Neural cell (in vitro differentiated cells): ENCODE data around the gene ZNF117. TPM values are rescaled to one million over a fixed set of nuclear protein-coding genes. Genes with fewer than 3 reads are reported as not detected.
"Not testable (repeated sequence)": the region's sequence is repeated elsewhere in the genome, so short reads cannot be mapped to it uniquely, and the experiment has no call there.

Experiments
- H2AFZ ChIP-seq: fragments of 200-600, 300-800 bp; sonication (generic), shearing (Covaris generic); 2 replicates; pipeline ENCODE4 v1.6.0; 2014; ENCODE audit warnings: low read depth, mild to moderate bottlenecking, antibody characterized with exemption, low read length, moderate library complexity
- H3F3A ChIP-seq: fragments of 200-600 bp; shearing (Covaris generic); 2 replicates; pipeline ENCODE4 v1.6.1; 2016; ENCODE audit warnings: mild to moderate bottlenecking, moderate library complexity, mixed read lengths, antibody characterized with exemption, low read length; ENCODE audit not compliant: insufficient read depth, poor library complexity, severe bottlenecking
- H3K27ac ChIP-seq: fragments of 200-600, 300-800 bp; sonication (generic), shearing (Covaris generic); 2 replicates; pipeline ENCODE4 v1.5.1; 2014; ENCODE audit warnings: mild to moderate bottlenecking, low read length, moderate library complexity
- H3K27me3 ChIP-seq: fragments of 300-800, 200-600 bp; sonication (generic), shearing (Covaris generic); 2 replicates; pipeline ENCODE4 v1.6.0; 2014; ENCODE audit warnings: mild to moderate bottlenecking, low read depth, low read length, moderate library complexity; ENCODE audit not compliant: insufficient read depth
- H3K36me3 ChIP-seq: fragments of 300-800, 200-600 bp; sonication (generic), shearing (Covaris generic); 2 replicates; pipeline ENCODE4 v1.5.1; 2014; ENCODE audit warnings: mild to moderate bottlenecking, antibody characterized with exemption, low read length, moderate library complexity; ENCODE audit not compliant: insufficient read depth
- H3K4me2 ChIP-seq: fragments of 300-800, 200-600 bp; sonication (generic), shearing (Covaris generic); 2 replicates; pipeline ENCODE4 v1.6.0; 2014; ENCODE audit warnings: mild to moderate bottlenecking, low read length
- H3K4me3 ChIP-seq: fragments of 300-800, 200-600 bp; sonication (generic), shearing (Covaris generic); 2 replicates; pipeline ENCODE4 v1.5.1; 2014; ENCODE audit warnings: mild to moderate bottlenecking, low read length, moderate library complexity
- H3K79me2 ChIP-seq: fragments of 200-600 bp; shearing (Covaris generic); replicated peaks from 2 replicates; pipeline ENCODE4 v1.6.0; 2014; ENCODE audit warnings: mild to moderate bottlenecking, low read length, moderate library complexity; ENCODE audit not compliant: insufficient read depth
- H3K9ac ChIP-seq: fragments of 300-800, 200-600 bp; sonication (generic), shearing (Covaris generic); 2 replicates; pipeline ENCODE4 v1.6.1; 2016; ENCODE audit warnings: mild to moderate bottlenecking, low read length, mixed read lengths
- H3K9me2 ChIP-seq: fragments of 200-600 bp; shearing (Covaris generic); 2 replicates; pipeline ENCODE4 v1.6.1; 2016; ENCODE audit warnings: mild to moderate bottlenecking, low read length, mixed read lengths; ENCODE audit not compliant: insufficient read depth
- H3K9me3 ChIP-seq: fragments of 200-600, 300-800 bp; sonication (generic), shearing (Covaris generic); 2 replicates; pipeline ENCODE4 v1.6.1; 2016; ENCODE audit warnings: mild to moderate bottlenecking, mixed run types, low read length, moderate library complexity, mixed read lengths
- H4K20me1 ChIP-seq: fragments of 200-600 bp; shearing (Covaris generic); 2 replicates; pipeline ENCODE4 v1.6.1; 2016; ENCODE audit warnings: mild to moderate bottlenecking, mixed run types; ENCODE audit not compliant: insufficient read depth
- EP300 ChIP-seq: fragments of 450-650 bp; conservative IDR thresholded peaks from 2 replicates; pipeline ENCODE4 v1.6.1; 2014; ENCODE audit warnings: antibody characterized with exemption, mild to moderate bottlenecking, moderate library complexity; ENCODE audit not compliant: poor library complexity, severe bottlenecking
- EZH2 ChIP-seq: fragments of 200-600, 300-800 bp; shearing (Covaris generic), sonication (generic); IDR thresholded peaks from 2 replicates; pipeline ENCODE4 v1.6.1; 2014; ENCODE audit warnings: antibody characterized with exemption, low read length, borderline replicate concordance, mild to moderate bottlenecking; ENCODE audit not compliant: insufficient read depth, poor library complexity, severe bottlenecking
- MXI1 ChIP-seq: fragments of 450-650 bp; conservative IDR thresholded peaks from 2 replicates; pipeline ENCODE4 v1.6.1; 2014; ENCODE audit warnings: antibody characterized with exemption, mild to moderate bottlenecking; ENCODE audit not compliant: poor library complexity, severe bottlenecking
- POLR2AphosphoS5 ChIP-seq: IDR thresholded peaks from 2 replicates; pipeline ENCODE4 v1.6.1; 2012
- RAD21 ChIP-seq: fragments of 450-650 bp; conservative IDR thresholded peaks from 2 replicates; pipeline ENCODE4 v1.6.1; 2014; ENCODE audit warnings: antibody characterized with exemption, mild to moderate bottlenecking, moderate library complexity
- SMC3 ChIP-seq: fragments of 450-650 bp; conservative IDR thresholded peaks from 2 replicates; pipeline ENCODE4 v1.6.1; 2014; ENCODE audit warnings: antibody characterized with exemption, mild to moderate bottlenecking, moderate library complexity; ENCODE audit not compliant: poor library complexity
- TAF1 ChIP-seq: IDR thresholded peaks from 2 replicates; pipeline ENCODE4 v1.6.1; 2012; ENCODE audit warnings: low read depth
- polyA plus RNA-seq: library from polyadenylated mRNA; depleted of rRNA; stranded (reverse); fragments of >200 nt; gene quantifications from 2 replicates; pipeline ENCODE4 v1.2.3, GENCODE V29; 2014
- TF ChIP-seq, protein P1 (sequence below): IDR thresholded peaks from 2 replicates; pipeline ENCODE4 v1.6.1; 2012; ENCODE audit warnings: borderline replicate concordance
- TF ChIP-seq, protein P2 (sequence below): fragments of 450-650 bp; IDR thresholded peaks from 2 replicates; pipeline ENCODE4 v1.5.1; 2014; ENCODE audit warnings: antibody characterized with exemption, mild to moderate bottlenecking, moderate library complexity; ENCODE audit not compliant: poor library complexity, severe bottlenecking

The ZNF117 gene
- polyA plus RNA-seq, 1 donor from 2014 or later, result 112 TPM

DNA sequence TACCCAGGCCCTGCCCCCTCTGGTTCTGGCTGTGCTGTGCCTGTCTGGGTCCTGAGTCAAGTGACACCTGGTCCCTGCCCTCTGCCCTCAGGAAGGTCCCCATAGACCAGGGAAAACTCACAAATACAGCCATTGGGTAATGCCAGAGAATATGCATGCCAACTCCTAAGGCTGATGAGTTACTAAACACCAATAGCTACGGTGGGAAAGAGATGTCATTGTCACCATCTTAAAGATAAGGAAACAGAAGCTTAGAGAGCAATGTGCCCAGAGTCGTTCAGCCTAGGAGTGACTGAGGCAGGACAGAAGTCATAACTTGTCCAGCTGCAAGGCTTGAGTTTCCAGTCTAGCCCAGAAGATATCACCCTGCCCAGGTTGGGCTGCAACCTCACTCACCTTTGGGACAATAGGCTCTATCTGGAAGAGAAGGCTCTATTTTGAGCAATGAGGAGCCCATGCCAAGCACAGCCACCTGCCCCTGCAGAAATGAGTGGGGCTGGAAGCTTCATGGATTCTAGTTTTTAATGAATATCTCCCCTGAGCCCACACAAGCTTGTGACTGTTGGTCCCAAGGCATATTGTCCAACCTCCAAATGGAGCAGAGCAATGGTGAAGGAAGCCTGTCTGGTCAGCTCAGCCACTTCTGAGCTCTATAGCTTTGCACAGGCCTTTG lies 45.2 kb downstream of the ZNF117 start:
- no peak overlapping the region for H3K9ac ChIP-seq
- no peaks in the 10 kb centered on the region for H3K9me2 ChIP-seq
- no peaks in the 10 kb centered on the region for H3K9me3 ChIP-seq
- H3K4me2 ChIP-seq, result no peak overlapping the region
- no peaks in the 10 kb centered on the region for H4K20me1 ChIP-seq
- no peak overlapping the region for H3K4me3 ChIP-seq
- H3F3A ChIP-seq, result no peaks in the 10 kb centered on the region
- H3K79me2 ChIP-seq, result no peaks in the 10 kb centered on the region
- no peak overlapping the region for H2AFZ ChIP-seq
- no peaks in the 10 kb centered on the region for H3K36me3 ChIP-seq
- no peak overlapping the region for H3K27ac ChIP-seq
- peaks cover 13% of the 10 kb centered on the region for H3K27me3 ChIP-seq
- TF ChIP-seq, protein P1, sequence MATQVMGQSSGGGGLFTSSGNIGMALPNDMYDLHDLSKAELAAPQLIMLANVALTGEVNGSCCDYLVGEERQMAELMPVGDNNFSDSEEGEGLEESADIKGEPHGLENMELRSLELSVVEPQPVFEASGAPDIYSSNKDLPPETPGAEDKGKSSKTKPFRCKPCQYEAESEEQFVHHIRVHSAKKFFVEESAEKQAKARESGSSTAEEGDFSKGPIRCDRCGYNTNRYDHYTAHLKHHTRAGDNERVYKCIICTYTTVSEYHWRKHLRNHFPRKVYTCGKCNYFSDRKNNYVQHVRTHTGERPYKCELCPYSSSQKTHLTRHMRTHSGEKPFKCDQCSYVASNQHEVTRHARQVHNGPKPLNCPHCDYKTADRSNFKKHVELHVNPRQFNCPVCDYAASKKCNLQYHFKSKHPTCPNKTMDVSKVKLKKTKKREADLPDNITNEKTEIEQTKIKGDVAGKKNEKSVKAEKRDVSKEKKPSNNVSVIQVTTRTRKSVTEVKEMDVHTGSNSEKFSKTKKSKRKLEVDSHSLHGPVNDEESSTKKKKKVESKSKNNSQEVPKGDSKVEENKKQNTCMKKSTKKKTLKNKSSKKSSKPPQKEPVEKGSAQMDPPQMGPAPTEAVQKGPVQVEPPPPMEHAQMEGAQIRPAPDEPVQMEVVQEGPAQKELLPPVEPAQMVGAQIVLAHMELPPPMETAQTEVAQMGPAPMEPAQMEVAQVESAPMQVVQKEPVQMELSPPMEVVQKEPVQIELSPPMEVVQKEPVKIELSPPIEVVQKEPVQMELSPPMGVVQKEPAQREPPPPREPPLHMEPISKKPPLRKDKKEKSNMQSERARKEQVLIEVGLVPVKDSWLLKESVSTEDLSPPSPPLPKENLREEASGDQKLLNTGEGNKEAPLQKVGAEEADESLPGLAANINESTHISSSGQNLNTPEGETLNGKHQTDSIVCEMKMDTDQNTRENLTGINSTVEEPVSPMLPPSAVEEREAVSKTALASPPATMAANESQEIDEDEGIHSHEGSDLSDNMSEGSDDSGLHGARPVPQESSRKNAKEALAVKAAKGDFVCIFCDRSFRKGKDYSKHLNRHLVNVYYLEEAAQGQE, result no peak
- no peak for TF ChIP-seq SMC3
- TF ChIP-seq, protein P2, sequence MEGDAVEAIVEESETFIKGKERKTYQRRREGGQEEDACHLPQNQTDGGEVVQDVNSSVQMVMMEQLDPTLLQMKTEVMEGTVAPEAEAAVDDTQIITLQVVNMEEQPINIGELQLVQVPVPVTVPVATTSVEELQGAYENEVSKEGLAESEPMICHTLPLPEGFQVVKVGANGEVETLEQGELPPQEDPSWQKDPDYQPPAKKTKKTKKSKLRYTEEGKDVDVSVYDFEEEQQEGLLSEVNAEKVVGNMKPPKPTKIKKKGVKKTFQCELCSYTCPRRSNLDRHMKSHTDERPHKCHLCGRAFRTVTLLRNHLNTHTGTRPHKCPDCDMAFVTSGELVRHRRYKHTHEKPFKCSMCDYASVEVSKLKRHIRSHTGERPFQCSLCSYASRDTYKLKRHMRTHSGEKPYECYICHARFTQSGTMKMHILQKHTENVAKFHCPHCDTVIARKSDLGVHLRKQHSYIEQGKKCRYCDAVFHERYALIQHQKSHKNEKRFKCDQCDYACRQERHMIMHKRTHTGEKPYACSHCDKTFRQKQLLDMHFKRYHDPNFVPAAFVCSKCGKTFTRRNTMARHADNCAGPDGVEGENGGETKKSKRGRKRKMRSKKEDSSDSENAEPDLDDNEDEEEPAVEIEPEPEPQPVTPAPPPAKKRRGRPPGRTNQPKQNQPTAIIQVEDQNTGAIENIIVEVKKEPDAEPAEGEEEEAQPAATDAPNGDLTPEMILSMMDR, result no peak
- no peak for TF ChIP-seq RAD21
- no peak for TF ChIP-seq POLR2AphosphoS5
- no peak for TF ChIP-seq EP300
- no peak for TF ChIP-seq TAF1
- no peak for TF ChIP-seq EZH2
- no peak for TF ChIP-seq MXI1

DNA sequence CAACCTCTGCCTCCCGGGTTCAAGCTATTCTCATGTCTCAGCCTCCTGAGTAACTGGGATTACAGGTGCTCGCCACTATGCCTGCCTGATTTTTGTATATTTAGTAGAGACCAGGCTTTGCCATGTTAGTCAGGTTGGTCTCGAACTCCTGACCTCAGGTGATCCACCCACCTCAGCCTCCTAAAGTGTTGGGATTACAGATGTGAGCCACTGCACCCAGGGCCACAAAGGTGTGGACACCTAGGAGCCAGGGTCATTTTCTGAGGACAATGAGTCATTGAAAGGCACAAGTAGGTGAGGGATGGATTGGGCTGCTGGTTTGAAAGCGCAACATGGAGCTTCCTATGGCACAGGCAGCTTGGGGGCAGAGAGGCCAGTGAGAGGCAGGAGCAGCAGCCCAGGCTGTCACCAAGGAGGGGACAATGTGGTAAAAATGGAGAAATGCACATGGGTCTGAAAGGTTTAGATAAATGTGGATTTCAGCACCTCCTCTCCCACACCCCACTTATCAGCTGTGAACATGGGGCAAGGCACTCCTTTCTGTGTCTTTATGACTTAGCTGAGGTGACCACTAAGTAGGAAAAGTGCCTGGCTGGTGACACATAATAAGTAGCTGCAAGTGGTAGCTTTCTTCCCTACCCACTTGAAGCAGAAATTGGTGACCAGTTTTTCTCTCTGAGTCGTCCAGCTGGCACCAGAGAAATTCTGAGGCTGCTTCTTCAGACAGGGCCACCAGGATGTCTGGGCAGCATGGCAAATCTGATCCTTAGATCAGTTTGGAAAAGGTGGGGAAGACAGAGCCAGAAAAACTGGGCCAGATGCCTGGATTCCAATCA lies 46.0 kb downstream of the ZNF117 start:
- H3K36me3 ChIP-seq, H4K20me1 ChIP-seq, H3K27ac ChIP-seq, H3K79me2 ChIP-seq, H3K9ac ChIP-seq, H3K4me2 ChIP-seq, H3K9me2 ChIP-seq, H3F3A ChIP-seq, H3K4me3 ChIP-seq, H3K9me3 ChIP-seq, H2AFZ ChIP-seq: not testable (repeated sequence)
- peaks cover 13% of the 10 kb centered on the region for H3K27me3 ChIP-seq

DNA sequence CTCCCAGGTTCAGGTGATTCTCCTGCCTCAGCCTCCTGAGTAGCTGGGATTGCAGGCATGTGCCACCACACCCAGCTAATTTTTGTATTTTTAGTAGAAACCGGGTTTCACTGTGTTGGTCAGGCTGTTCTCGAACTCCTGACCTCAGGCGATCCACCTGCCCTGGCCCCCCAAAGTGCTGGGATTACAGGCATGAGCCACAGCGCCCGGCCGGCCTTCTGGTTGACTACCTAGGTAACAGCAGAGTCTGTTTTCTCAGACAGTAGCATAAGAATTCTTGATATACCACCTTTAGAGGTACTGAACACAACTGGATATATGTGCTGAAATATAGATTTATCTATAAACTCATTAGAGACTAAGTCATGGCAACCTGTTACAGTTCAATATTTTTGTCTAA lies 50.8 kb downstream of the ZNF117 start:
- not testable (repeated sequence) for H2AFZ ChIP-seq, H3K9ac ChIP-seq, H3K36me3 ChIP-seq, H3K9me3 ChIP-seq, H3K27me3 ChIP-seq, H3K4me3 ChIP-seq, H3K4me2 ChIP-seq, H3K79me2 ChIP-seq, H3F3A ChIP-seq, H3K27ac ChIP-seq, H3K9me2 ChIP-seq, H4K20me1 ChIP-seq
